Suprapubic skin (tissue), 4 donors: ENCODE measurements around the gene USF1. TPM values are rescaled to one million over a fixed set of nuclear protein-coding genes. Genes with fewer than 3 reads are reported as not detected.

ENCODE experiments used
- DNase-seq, 2 donors: peaks; one replicate each; pipeline ENCODE4 v3.0.0-alpha.2; 2019; ENCODE audit warnings: low spot score in 2 of 2
- H3K27ac ChIP-seq: fragments of 200-600 bp; sonication (generic); one replicate; pipeline ENCODE4 v1.5.1; 2019
- H3K27me3 ChIP-seq: fragments of 200-600 bp; sonication (generic); one replicate; pipeline ENCODE4 v1.5.1; 2019
- H3K36me3 ChIP-seq: fragments of 200-600 bp; sonication (generic); one replicate; pipeline ENCODE4 v1.5.1; 2019
- H3K4me1 ChIP-seq: fragments of 200-600 bp; sonication (generic); one replicate; pipeline ENCODE4 v1.5.1; 2019
- H3K4me3 ChIP-seq: fragments of 200-600 bp; sonication (generic); one replicate; pipeline ENCODE4 v1.5.1; 2019; ENCODE audit warnings: mild to moderate bottlenecking
- H3K9me3 ChIP-seq: fragments of 200-600 bp; sonication (generic); one replicate; pipeline ENCODE4 v1.5.1; 2019
- CTCF ChIP-seq, 2 donors: fragments of 200-600 bp in 1 of 2; fragments of 450-650 bp in 1 of 2; sonication (generic) in 1 of 2; IDR thresholded peaks; one replicate each; pipeline ENCODE4 v1.5.1; 2016 to 2019; ENCODE audit warnings: antibody characterized with exemption in 2 of 2, mild to moderate bottlenecking in 1 of 2, moderate library complexity in 1 of 2
- EP300 ChIP-seq: sonication (generic); formaldehyde crosslinking; IDR thresholded peaks from one replicate; pipeline ENCODE4 v1.6.1; 2017; ENCODE audit warnings: antibody characterized with exemption
- POLR2A ChIP-seq, 2 donors: fragments of 450-650 bp; IDR thresholded peaks; one replicate each; pipeline ENCODE4 v1.6.1; 2017; ENCODE audit warnings: antibody characterized with exemption in 2 of 2, mild to moderate bottlenecking in 2 of 2, moderate library complexity in 2 of 2
- POLR2AphosphoS5 ChIP-seq, 3 donors: sonication (generic); formaldehyde crosslinking; IDR thresholded peaks; one replicate each; pipeline ENCODE4 v1.6.1; 2017; ENCODE audit warnings: antibody characterized with exemption in 3 of 3
- WGBS: methylation state at CpG from one replicate; pipeline ENCODE4 v1.1.5; 2018; 5-methylcytosine and 5-hydroxymethylcytosine counted together
- total RNA-seq, 4 donors: library from RNA; depleted of rRNA; stranded (reverse); fragments of >200 nt; gene quantifications; one replicate each; pipeline ENCODE4 v1.1.0, GENCODE V29; 2016

The USF1 gene
- total RNA-seq, 4 donors from 2014 or later, result 33.9 to 88.7 (median 43.7) TPM

DNA sequence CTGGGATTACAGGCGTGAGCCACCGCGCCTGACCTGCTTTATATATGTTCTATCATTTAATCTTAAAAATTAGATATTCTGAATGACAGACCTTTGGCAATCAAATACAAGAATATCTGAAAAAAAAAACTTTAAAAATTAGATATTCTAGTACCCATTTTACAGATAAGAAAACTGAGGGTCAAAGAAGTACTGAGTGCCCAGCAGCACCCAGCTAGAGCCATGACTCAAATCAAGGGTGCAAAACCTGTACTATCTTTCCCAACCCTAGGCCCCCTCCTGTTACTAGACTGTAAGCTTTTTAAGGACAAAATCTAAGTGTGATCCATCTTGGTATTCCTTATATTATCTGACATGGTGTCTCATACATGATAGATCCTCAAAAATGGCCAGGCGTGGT is 15.6 kb upstream of the USF1 start:
- peaks cover under 1% of the 10 kb centered on the region for H3K27me3 ChIP-seq
- 94% methylated on average over 4 of the region's 4 CpGs for WGBS
- no peaks in the 10 kb centered on the region for H3K9me3 ChIP-seq
- no peak for DNase-seq
- H3K36me3 ChIP-seq, result peaks cover 5% of the 10 kb centered on the region
- H3K27ac ChIP-seq, result no peak overlapping the region
- TF ChIP-seq POLR2A (IDR thresholded peaks at IDR 0.05), result no peak
- TF ChIP-seq EP300, result no peak
- H3K4me1 ChIP-seq, result no peaks in the 10 kb centered on the region
- H3K4me3 ChIP-seq, result no peak overlapping the region

GRCh38 chr1:161059293-161059692 is 13.5 kb upstream of the USF1 start:
- no peak for DNase-seq
- 89% methylated on average over 6 of the region's 6 CpGs for WGBS
- TF ChIP-seq POLR2AphosphoS5 (IDR thresholded peaks at IDR 0.05) (no peak), POLR2A (IDR thresholded peaks at IDR 0.05) (no peak), EP300 (no peak), CTCF (IDR thresholded peaks at IDR 0.05) (no peak)
- Histone ChIP-seq H3K4me3 (no peak overlapping the region), H3K36me3 (peaks cover 10% of the 10 kb centered on the region), H3K4me1 (no peaks in the 10 kb centered on the region), H3K27me3 (peaks cover 8% of the 10 kb centered on the region), H3K27ac (no peak overlapping the region), H3K9me3 (no peaks in the 10 kb centered on the region)

DNA sequence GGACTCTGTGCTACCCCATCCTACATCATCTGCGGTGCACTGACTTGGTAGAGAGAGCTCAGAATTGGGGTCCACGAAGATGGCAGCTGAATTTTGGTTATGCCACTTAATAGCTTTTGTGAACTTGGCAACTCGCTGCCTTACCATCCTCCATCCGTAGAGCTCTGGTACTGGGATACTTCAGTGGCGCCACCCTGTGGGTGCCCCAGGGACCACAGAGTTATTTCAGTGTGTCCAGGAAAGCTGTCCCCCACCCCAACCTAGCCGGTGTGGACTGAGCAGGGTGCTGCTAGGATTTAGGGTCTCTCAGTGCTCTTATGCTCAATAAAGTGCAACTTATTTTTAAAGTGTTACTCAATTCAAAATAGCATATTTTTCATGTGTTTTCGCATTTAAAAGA is 9.0 kb upstream of the USF1 start:
- TF ChIP-seq EP300 (no peak), POLR2AphosphoS5 (IDR thresholded peaks at IDR 0.05) (no peak), CTCF (IDR thresholded peaks at IDR 0.05) (no peak), POLR2A (IDR thresholded peaks at IDR 0.05) (no peak)
- WGBS, result 89% methylated on average over 6 of the region's 7 CpGs
- H3K27me3 ChIP-seq, result peaks cover 9% of the 10 kb centered on the region
- no peak overlapping the region for H3K4me3 ChIP-seq
- no peaks in the 10 kb centered on the region for H3K9me3 ChIP-seq
- H3K27ac ChIP-seq, result no peak overlapping the region
- DNase-seq, result no peak
- no peaks in the 10 kb centered on the region for H3K4me1 ChIP-seq
- peaks cover 40% of the 10 kb centered on the region for H3K36me3 ChIP-seq

DNA sequence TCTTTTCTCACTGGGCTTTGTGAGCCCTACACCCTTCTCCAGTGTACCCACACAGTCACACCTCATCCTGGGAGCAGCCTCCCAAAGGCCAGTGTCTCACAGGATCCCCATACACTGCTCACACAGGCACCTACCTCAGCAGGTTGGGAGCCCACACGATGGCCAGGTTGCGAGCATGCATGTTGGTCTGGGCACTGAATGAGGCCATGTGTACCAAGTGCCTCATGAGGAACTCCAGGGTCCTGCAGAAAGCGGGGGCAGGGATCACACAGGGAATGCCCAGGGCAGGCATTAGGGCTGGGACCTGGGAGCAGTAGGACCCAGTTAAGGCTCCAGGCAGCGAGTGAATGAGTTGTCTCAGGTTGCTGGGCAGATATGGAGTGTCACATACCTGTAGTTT is 8.5 kb upstream of the USF1 start:
- Histone ChIP-seq H3K9me3 (no peaks in the 10 kb centered on the region), H3K27me3 (peaks cover 9% of the 10 kb centered on the region), H3K27ac (no peak overlapping the region), H3K4me1 (no peaks in the 10 kb centered on the region), H3K36me3 (peaks cover 39% of the 10 kb centered on the region), H3K4me3 (no peak overlapping the region)
- WGBS, result 83% methylated on average over 3 of the region's 4 CpGs
- no peak for TF ChIP-seq POLR2AphosphoS5 (IDR thresholded peaks at IDR 0.05)
- TF ChIP-seq EP300, result no peak
- TF ChIP-seq POLR2A (IDR thresholded peaks at IDR 0.05), result no peak
- no peak for TF ChIP-seq CTCF (IDR thresholded peaks at IDR 0.05)
- no peak for DNase-seq

- no peak overlapping the region for H3K27ac ChIP-seq
- 80% methylated on average over 1 of the region's 3 CpGs for WGBS
Observed at GRCh38 chr1:161052899-161053298, 7.1 kb upstream of the USF1 start.

More at GRCh38 chr1:161052899-161053298, 7.1 kb upstream of the USF1 start:
- H3K9me3 ChIP-seq, result no peaks in the 10 kb centered on the region
- DNase-seq, result no peak
- H3K27me3 ChIP-seq, result peaks cover 9% of the 10 kb centered on the region
- H3K36me3 ChIP-seq, result peaks cover 40% of the 10 kb centered on the region
- no peaks in the 10 kb centered on the region for H3K4me1 ChIP-seq
- H3K4me3 ChIP-seq, result no peak overlapping the region
- TF ChIP-seq POLR2AphosphoS5 (IDR thresholded peaks at IDR 0.05), result no peak
- TF ChIP-seq EP300, result no peak
- no peak for TF ChIP-seq CTCF (IDR thresholded peaks at IDR 0.05)
- no peak for TF ChIP-seq POLR2A (IDR thresholded peaks at IDR 0.05)
